CD4-positive, alpha-beta memory T cell (primary cell): ENCODE data around the gene KRT23. TPM values are rescaled to one million over a fixed set of nuclear protein-coding genes. Genes with fewer than 3 reads are reported as not detected.
A peak's percentile ranks its signal among the peaks of the same experiment; 100 is the strongest.

Source experiments
- CTCF ChIA-PET: fragments of 350-600 bp; sonication (Branson Sonifier 250); formaldehyde crosslinking; loops from one replicate; lab custom pipeline; 2021; ENCODE audit warnings: inconsistent platforms; ENCODE audit not compliant: partially characterized antibody; lab: Charles Lee
- POLR2A ChIA-PET: fragments of 350-600 bp; sonication (Branson Sonifier 250); formaldehyde crosslinking; loops from one replicate; lab custom pipeline; 2021; ENCODE audit not compliant: partially characterized antibody; lab: Charles Lee
- DNase-seq, 5 donors: peaks; one replicate each; pipeline versions ENCODE4 v3.0.0 to v3.0.0-alpha.2; 2020 to 2022; ENCODE audit warnings: mixed read lengths in 1 of 5
- H3K27ac ChIP-seq: one replicate; pipeline ENCODE4 v1.7.0; 2013; ENCODE audit warnings: low read depth, low read length
- H3K27me3 ChIP-seq: 2 replicates; pipeline ENCODE4 v1.7.0; 2013; ENCODE audit warnings: mild to moderate bottlenecking, low read length, moderate library complexity; ENCODE audit not compliant: insufficient read depth
- H3K36me3 ChIP-seq: 2 replicates; pipeline ENCODE4 v1.7.0; 2013; ENCODE audit warnings: mild to moderate bottlenecking, low read length, moderate library complexity; ENCODE audit not compliant: insufficient read depth
- H3K4me1 ChIP-seq: 2 replicates; pipeline ENCODE4 v1.7.0; 2013; ENCODE audit warnings: mild to moderate bottlenecking, low read length, moderate library complexity; ENCODE audit not compliant: insufficient read depth
- H3K4me3 ChIP-seq, 2 donors: one replicate each; pipeline ENCODE4 v1.7.0; 2013; ENCODE audit warnings: low read length in 2 of 2, mild to moderate bottlenecking in 1 of 2
- H3K9me3 ChIP-seq, 2 donors: one replicate each; pipeline ENCODE4 v1.7.0; 2013; ENCODE audit warnings: low read length in 2 of 2, control low read depth in 1 of 2; ENCODE audit not compliant: control insufficient read depth in 1 of 2
- H3K27ac Mint-ChIP-seq, 7 donors: one replicate each; pipeline ENCODE4 v1.8.0; 2020 to 2021; ENCODE audit warnings: mixed read lengths in 7 of 7, mild to moderate bottlenecking in 6 of 7, inconsistent platforms in 3 of 7, moderate library complexity in 3 of 7
- H3K27me3 Mint-ChIP-seq, 2 donors: one replicate each; pipeline ENCODE4 v1.8.0; 2020 to 2021; ENCODE audit warnings: mixed read lengths in 2 of 2
- H3K36me3 Mint-ChIP-seq, 2 donors: one replicate each; pipeline ENCODE4 v1.8.0; 2020 to 2021; ENCODE audit warnings: mixed read lengths in 2 of 2, inconsistent platforms in 1 of 2, mild to moderate bottlenecking in 1 of 2
- H3K4me1 Mint-ChIP-seq, 4 donors: one replicate each; pipeline ENCODE4 v1.8.0; 2020 to 2021; ENCODE audit warnings: mixed read lengths in 4 of 4, mild to moderate bottlenecking in 1 of 4
- H3K4me3 Mint-ChIP-seq, 8 donors: one replicate each; pipeline ENCODE4 v1.8.0; 2020 to 2021; ENCODE audit warnings: mixed read lengths in 8 of 8, mild to moderate bottlenecking in 7 of 8, moderate library complexity in 6 of 8, inconsistent platforms in 3 of 8
- H3K9me3 Mint-ChIP-seq, 8 donors: one replicate each; pipeline ENCODE4 v1.8.0; 2020 to 2021; ENCODE audit warnings: mixed read lengths in 8 of 8, mild to moderate bottlenecking in 5 of 8, inconsistent platforms in 3 of 8, moderate library complexity in 1 of 8
- intact Hi-C: fragments of 100-400 bp; cut with micrococcal nuclease; formaldehyde crosslinking; loops from one replicate; pipeline ENCODE4 v1.15.1; 2023
- polyA plus RNA-seq, 2 donors: library from polyadenylated mRNA; unstranded; fragments of 300-500 nt; fragmentation: Illumina TruSeq; gene quantifications; one replicate each; pipeline ENCODE4 v1.2.3, GENCODE V29; 2021
- total RNA-seq, 2 experiments: library from RNA; stranded (reverse); gene quantifications; one replicate each; pipeline ENCODE4 v1.2.3, GENCODE V29; 2021

The KRT23 gene
- total RNA-seq (not detected), polyA plus RNA-seq (under 1 TPM in 1 of 2 donors, not detected in 1; 0.15 TPM)

- DNase-seq, result no peak
- Mint-ChIP-seq H3K27me3 (peaks cover 6 to 8% of the 10 kb centered on the region in 2 donors), H3K9me3 (no peaks in the 10 kb centered on the region), H3K36me3 (no peaks in the 10 kb centered on the region), H3K27ac (peak within 1 kb of the TSS in 1 of 7 donors; percentile 16), H3K4me1 (no peaks in the 10 kb centered on the region), H3K4me3 (no peak within 1 kb of the TSS)
- Histone ChIP-seq H3K9me3 (no peaks in the 10 kb centered on the region), H3K4me1 (no peaks in the 10 kb centered on the region), H3K4me3 (no peak within 1 kb of the TSS), H3K27ac (no peak within 1 kb of the TSS), H3K36me3 (no peaks in the 10 kb centered on the region), H3K27me3 (no peaks in the 10 kb centered on the region)
- POLR2A ChIA-PET, result no interaction called here
- intact Hi-C loops, result no loop called here
- CTCF ChIA-PET, result no interaction called here
These were observed at the start of gene KRT23 for GRCh38 chr17:40937384-40937819. KRT23 (minus strand) TSS chr17:40937646; CDS start chr17:40936603, 1,043 bp downstream.

GRCh38 chr17:40986920-40987319, 49.5 kb upstream of the KRT23 start:
- H3K36me3 ChIP-seq, result no peaks in the 10 kb centered on the region
- H3K4me1 ChIP-seq, result no peaks in the 10 kb centered on the region
- Mint-ChIP-seq H3K27ac (no peak overlapping the region), H3K4me3 (no peak overlapping the region), H3K36me3 (no peaks in the 10 kb centered on the region), H3K27me3 (peaks cover 14 to 20% of the 10 kb centered on the region in 2 donors), H3K9me3 (no peaks in the 10 kb centered on the region), H3K4me1 (no peaks in the 10 kb centered on the region)
- H3K9me3 ChIP-seq, result no peaks in the 10 kb centered on the region
- H3K27me3 ChIP-seq, result no peaks in the 10 kb centered on the region
- no peak overlapping the region for H3K4me3 ChIP-seq
- intact Hi-C loops, result no loop called here
- CTCF ChIA-PET, result no interaction called here
- H3K27ac ChIP-seq, result no peak overlapping the region
- POLR2A ChIA-PET, result no interaction called here
- no peak for DNase-seq

- Mint-ChIP-seq H3K36me3 (no peaks in the 10 kb centered on the region), H3K27ac (no peak within 1 kb of the TSS), H3K4me1 (no peaks in the 10 kb centered on the region), H3K9me3 (no peaks in the 10 kb centered on the region), H3K27me3 (peaks cover 8 to 23% of the 10 kb centered on the region in 2 donors), H3K4me3 (no peak within 1 kb of the TSS)
- no peaks in the 10 kb centered on the region for H3K27me3 ChIP-seq
- no peaks in the 10 kb centered on the region for H3K4me1 ChIP-seq
- no peak within 1 kb of the TSS for H3K4me3 ChIP-seq
- no peaks in the 10 kb centered on the region for H3K9me3 ChIP-seq
- no peak within 1 kb of the TSS for H3K27ac ChIP-seq
- CTCF ChIA-PET, result no interaction called here
- no peaks in the 10 kb centered on the region for H3K36me3 ChIP-seq
- POLR2A ChIA-PET, result no interaction called here
- DNase-seq, result no peak
- intact Hi-C loops, result no loop called here
These were observed 46.8 kb upstream of the KRT23 start, which contains the start of gene KRT40 for GRCh38 chr17:40984226-40984625. KRT40 (minus strand) TSS chr17:40984326; CDS start chr17:40984273, 53 bp downstream.

GRCh38 chr17:40981115-40981514, 43.7 kb upstream of the KRT23 start:
- H3K27me3 Mint-ChIP-seq, result peaks cover 12 to 20% of the 10 kb centered on the region in 2 donors
- H3K27ac Mint-ChIP-seq, result no peak overlapping the region
- Histone ChIP-seq H3K36me3 (no peaks in the 10 kb centered on the region), H3K27ac (no peak overlapping the region), H3K4me3 (no peak overlapping the region), H3K27me3 (peaks cover 6% of the 10 kb centered on the region), H3K9me3 (no peaks in the 10 kb centered on the region), H3K4me1 (no peaks in the 10 kb centered on the region)
- CTCF ChIA-PET, result no interaction called here
- no peak overlapping the region for H3K4me3 Mint-ChIP-seq
- DNase-seq, result no peak
- H3K9me3 Mint-ChIP-seq, result no peaks in the 10 kb centered on the region
- POLR2A ChIA-PET, result interaction anchor here (0.5 kb wide), 1 partner anchor 1838 kb away, joined by 3 read pairs; no protein-coding TSS in a partner anchor
- H3K4me1 Mint-ChIP-seq, result no peaks in the 10 kb centered on the region
- no peaks in the 10 kb centered on the region for H3K36me3 Mint-ChIP-seq
- intact Hi-C loops, result no loop called here

- H3K9me3 ChIP-seq, result no peaks in the 10 kb centered on the region
- Mint-ChIP-seq H3K27ac (no peak overlapping the region), H3K4me1 (no peaks in the 10 kb centered on the region), H3K9me3 (no peaks in the 10 kb centered on the region), H3K36me3 (no peaks in the 10 kb centered on the region), H3K27me3 (peaks cover 12 to 20% of the 10 kb centered on the region in 2 donors), H3K4me3 (no peak overlapping the region)
- ChIA-PET POLR2A (interaction anchor here (0.5 kb wide), 1 partner anchor 1839 kb away, joined by 3 read pairs; no protein-coding TSS in a partner anchor), CTCF (no interaction called here)
- H3K4me3 ChIP-seq, result no peak overlapping the region
- H3K27ac ChIP-seq, result no peak overlapping the region
- no peak for DNase-seq
- H3K36me3 ChIP-seq, result no peaks in the 10 kb centered on the region
- no peaks in the 10 kb centered on the region for H3K4me1 ChIP-seq
- H3K27me3 ChIP-seq, result peaks cover 8% of the 10 kb centered on the region
- intact Hi-C loops, result no loop called here
These were observed 43.1 kb upstream of the KRT23 start for GRCh38 chr17:40980596-40980995.

- H3K4me3 Mint-ChIP-seq, result no peak overlapping the region
- H3K4me3 ChIP-seq, result no peak overlapping the region
- H3K36me3 ChIP-seq, result no peaks in the 10 kb centered on the region
- no peaks in the 10 kb centered on the region for H3K36me3 Mint-ChIP-seq
- H3K27me3 ChIP-seq, result peaks cover 8% of the 10 kb centered on the region
- H3K27me3 Mint-ChIP-seq, result peaks cover 12 to 17% of the 10 kb centered on the region in 2 donors
- no peak overlapping the region for H3K27ac Mint-ChIP-seq
- no peaks in the 10 kb centered on the region for H3K4me1 Mint-ChIP-seq
- DNase-seq, result no peak
- H3K9me3 ChIP-seq, result no peaks in the 10 kb centered on the region
- intact Hi-C loops, result no loop called here
- H3K9me3 Mint-ChIP-seq, result no peaks in the 10 kb centered on the region
- no peak overlapping the region for H3K27ac ChIP-seq
- ChIA-PET POLR2A (no interaction called here), CTCF (no interaction called here)
- no peaks in the 10 kb centered on the region for H3K4me1 ChIP-seq
These were observed 42.7 kb upstream of the KRT23 start for GRCh38 chr17:40980117-40980516.

- Mint-ChIP-seq H3K4me1 (no peaks in the 10 kb centered on the region), H3K9me3 (no peaks in the 10 kb centered on the region), H3K27me3 (peaks cover 12 to 14% of the 10 kb centered on the region in 2 donors), H3K36me3 (no peaks in the 10 kb centered on the region), H3K4me3 (no peak overlapping the region), H3K27ac (no peak overlapping the region)
- Histone ChIP-seq H3K9me3 (no peaks in the 10 kb centered on the region), H3K27me3 (peaks cover 8% of the 10 kb centered on the region), H3K27ac (no peak overlapping the region), H3K36me3 (no peaks in the 10 kb centered on the region), H3K4me3 (no peak overlapping the region), H3K4me1 (no peaks in the 10 kb centered on the region)
- no peak for DNase-seq
- ChIA-PET CTCF (no interaction called here), POLR2A (no interaction called here)
- intact Hi-C loops, result no loop called here
These were observed 41.2 kb upstream of the KRT23 start for GRCh38 chr17:40978575-40979151.
